ENCODE data around the gene CLNS1A. TPM values are rescaled to one million over a fixed set of nuclear protein-coding genes. Genes with fewer than 3 reads are reported as not detected.
"Not testable (repeated sequence)": the region's sequence is repeated elsewhere in the genome, so short reads cannot be mapped to it uniquely, and the experiment has no call there.

Gene CLNS1A
- total RNA-seq, 1 donor from 2014 or later: 128 TPM

DNA sequence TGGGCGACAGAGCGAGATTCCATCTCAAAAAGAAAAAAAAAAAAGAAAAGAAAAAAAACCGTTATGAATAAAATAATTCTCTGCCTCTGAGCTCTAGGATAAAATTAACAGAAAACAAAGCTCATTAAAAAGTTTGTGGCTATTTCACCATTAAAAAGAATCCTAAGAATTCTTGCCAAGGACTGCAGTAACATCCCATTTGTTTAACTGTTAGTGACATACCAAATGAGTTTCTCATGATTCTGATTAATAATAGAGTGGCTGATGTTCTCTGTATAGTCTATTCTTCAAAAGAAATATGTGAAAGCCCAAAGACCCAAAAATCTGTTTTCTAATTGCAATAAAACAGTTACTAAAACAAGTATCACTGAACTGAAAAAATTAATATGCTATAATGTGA is 19.7 kb downstream of the CLNS1A start:
- DNase-seq: peak; percentile 8

DNA sequence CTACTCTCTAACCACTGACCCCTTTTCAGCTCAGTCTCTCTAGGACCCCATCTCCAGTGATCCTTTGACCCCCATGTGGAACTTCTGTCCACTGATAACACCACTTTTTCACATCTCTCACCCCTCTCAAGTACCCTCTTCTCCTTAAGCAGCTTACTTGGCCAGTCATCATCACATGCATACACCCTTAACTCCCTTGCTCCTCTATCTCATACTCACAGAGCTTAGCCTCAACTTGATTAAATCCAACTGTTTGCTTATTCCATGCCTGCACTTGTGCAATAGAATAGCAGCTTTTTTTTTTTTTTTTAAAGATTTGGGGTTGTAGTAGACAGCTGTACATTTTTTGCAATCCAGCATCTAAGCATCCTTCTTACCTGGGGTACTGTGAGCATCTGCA is 25.7 kb downstream of the CLNS1A start:
- no peak for DNase-seq

DNA sequence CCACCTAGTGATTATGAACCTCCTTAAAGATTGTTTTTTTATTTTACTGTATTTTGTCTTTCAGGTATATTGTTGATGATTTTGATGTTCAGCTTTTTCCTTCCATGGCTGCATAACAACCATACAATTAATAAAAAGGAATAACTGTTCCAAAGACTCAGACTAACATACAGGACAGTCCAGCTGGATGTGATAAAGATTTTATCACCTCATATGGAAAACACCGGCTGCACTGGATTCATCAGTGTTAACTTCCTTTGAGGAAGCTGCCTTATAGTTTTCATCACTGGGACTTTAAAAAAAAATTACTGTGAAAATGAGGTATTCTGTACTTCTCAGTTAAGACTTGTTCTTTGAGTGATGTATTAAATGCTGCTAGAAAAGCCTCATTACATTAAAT is 28.4 kb downstream of the CLNS1A start:
- no peak for DNase-seq

DNA sequence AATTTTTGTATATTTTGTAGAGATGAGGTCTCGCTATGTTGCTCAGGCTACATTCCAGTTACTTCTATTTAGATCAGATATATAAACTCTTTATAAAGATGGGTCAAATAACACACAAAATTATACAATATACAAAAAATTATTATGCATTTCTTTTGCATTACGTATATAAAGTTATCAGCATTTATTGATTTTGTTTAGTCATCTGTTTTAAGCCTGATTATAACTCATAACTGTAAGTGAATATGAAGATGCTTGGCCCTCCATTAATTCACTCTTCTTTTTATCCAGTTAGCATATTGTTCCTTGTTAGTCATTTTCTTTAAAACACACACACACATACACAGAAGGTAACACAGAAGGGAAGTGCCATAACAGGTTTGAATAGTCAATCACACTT is 33.3 kb downstream of the CLNS1A start:
- DNase-seq: no peak

DNA sequence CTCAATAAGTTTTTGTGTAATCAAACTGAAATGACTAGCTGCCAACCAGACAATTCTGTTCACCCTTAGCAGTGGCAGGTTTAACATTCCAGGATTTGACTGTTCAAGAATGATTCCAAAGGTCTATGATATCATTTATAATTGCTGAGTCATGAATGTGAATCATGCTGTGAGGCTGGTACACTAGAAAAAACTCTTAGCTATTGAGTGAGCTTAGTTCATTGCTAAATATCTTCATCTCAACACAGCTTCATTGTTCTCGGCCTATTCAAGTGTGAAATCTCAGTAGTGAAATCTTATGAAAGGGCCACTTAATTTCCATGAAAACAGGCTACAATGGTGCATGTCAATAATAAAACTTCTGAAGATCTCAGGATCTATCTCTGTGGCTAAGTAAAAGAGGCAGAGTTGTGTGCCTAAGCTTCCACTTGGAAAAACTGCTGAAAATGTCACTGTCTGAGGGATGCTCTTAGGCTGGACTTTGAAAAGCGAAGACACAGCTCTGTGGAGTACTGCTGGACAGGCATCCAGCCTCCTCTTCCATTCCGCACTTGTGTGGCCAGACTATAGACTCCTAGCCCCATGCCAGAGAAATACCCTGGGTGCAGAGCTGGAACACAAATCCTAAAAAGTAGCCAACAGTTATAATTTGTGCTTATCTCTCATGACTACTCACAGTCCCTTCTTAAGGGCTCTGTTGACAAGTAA is 35.1 kb downstream of the CLNS1A start:
- peak; percentile 15 for DNase-seq

DNA sequence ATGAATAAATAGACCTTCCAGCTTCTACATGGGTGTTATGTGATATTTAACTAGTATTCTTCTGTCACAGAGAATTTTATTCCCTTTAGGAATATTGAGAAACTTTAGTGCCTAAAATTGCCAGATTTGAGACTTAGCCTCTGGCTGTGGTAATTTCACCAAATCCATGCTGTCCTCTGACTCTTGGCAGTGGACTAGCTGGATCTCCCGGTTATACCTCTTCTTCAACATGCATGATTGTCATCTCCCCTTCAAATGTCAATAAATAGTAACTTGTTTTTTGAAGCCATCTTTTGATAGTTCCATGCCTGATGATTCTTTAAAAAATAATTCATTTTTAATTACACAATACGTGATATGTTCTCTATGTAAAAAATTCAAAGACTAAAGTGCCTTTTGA is 39.4 kb downstream of the CLNS1A start:
- no peak for DNase-seq

DNA sequence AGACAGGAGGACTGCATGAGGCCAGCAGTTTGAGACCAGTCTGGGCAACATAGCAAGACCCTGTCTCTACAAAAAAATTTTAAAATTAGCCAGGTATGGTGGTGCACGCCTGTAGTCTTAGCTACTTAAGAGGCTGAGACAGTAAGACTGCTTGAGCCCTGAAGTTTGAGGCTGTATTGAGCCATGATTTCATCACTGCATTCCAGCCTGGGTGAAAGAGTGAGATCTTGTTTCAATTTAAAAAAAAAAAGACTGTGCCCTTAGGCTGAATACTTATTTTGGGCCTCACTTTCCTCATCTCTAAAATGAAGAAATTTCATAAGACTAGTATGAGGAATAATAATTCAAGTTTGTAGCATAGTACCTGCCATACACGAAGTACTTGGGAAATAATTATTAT is 41.0 kb downstream of the CLNS1A start:
- no peak for DNase-seq

DNA sequence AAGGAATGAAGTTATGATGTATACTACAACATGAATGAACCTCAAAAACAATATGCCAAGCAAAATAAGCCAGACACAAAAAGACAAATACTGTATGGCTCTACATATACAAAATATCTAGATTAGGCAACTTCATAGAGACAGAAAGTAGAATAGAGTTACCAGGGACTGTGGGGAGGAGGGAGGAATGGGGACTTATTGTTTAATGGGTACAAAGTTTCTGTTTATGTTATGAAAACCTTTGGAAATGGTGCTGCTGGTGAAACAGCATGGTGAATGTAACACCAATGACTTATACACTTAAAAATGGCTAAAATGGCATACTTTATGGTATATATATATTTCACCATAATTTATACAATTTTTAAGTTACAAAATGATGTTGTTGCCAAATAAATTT is 43.7 kb downstream of the CLNS1A start:
- no peak for DNase-seq

DNA sequence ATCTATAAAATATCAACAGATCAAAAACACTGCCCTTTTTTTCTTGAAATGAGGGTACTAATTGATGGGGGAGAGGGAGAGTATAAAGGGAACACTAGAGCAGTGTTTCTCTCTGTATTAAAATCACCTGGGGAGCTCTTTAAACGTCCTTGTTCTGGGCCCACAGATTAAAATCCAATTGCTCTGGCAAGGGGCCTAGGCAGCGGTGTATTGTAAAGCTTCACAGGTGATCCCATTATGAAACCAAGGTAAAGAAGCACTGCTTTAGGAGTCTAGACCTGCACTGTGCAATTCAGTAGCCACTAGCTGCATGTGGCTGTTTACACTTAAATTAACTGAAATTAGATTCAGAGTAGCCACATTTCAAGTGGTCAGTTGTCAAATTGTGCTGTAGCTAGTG is 44.9 kb downstream of the CLNS1A start:
- DNase-seq: no peak

DNA sequence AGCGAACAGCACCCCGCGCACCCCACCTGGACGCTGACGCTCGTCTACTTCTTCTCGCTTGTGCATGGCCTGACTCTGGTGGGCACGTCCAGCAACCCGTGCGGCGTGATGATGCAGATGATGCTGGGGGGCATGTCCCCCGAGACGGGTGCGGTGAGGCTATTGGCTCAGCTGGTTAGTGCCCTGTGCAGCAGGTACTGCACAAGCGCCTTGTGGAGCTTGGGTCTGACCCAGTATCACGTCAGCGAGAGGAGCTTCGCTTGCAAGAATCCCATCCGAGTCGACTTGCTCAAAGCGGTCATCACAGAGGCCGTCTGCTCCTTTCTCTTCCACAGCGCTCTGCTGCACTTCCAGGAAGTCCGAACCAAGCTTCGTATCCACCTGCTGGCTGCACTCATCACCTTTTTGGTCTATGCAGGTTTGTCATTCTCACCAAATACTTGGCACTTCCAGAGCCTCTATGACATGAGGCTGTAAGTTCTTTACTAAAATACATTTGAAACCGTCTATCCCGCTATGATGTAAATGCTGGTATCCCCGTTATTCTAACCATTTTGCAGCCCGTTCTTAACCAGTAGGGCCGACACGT is 47.3 kb downstream of the CLNS1A start:
- DNase-seq: no peak

DNA sequence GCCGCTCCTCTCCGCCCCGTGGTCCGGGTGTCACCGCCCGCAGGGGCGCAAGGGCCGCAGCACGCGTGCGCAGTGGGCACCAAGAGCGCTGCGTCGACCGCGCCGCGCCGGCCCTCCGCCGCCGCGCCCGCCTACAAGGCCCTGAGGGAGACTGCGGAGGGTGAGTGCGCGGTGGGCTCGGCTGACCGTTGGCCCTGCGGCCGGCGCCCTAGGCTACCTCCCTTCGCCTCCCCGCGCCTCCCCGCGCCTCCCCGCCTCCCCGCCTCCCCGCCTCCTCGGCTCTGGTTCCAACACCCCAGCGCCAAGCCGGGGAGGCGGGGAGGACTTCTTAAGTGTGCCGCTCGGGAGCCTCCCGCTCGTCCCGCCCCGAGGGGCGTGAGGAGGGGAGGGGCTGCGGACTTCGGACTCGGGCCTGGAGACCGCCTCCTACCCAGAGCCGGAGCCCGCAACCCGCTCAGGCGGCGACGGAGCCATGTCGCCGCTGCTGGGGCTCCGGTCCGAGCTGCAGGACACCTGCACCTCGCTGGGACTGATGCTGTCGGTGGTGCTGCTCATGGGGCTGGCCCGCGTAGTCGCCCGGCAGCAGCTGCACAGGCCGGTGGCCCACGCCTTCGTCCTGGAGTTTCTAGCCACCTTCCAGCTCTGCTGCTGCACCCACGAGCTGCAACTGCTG is 47.9 kb downstream of the CLNS1A start, which contains the start of gene AQP11:
Gene AQP11, plus strand, starts transcription at position 433 of the 673 bp plus-strand sequence. Its CDS starts 40 bp downstream, at position 473.
- DNase-seq: peak; percentile 59

DNA sequence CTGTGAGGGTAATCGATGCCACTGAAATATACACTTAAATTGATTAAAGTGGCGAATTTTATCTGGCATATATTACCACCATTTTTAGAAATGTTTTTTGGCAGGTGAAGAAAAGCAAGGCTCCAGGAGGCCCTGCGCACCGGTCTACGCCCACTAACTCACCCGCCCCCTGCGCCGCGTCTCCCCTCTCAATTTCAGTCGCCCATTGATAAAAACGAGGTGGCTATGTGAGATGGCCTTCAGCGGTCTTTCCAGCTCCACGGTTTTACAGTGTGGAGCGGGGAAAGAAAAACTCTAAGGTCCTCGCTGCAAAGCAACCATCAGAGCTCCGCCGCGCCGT is 48.4 kb downstream of the CLNS1A start:
- DNase-seq: no peak

DNA sequence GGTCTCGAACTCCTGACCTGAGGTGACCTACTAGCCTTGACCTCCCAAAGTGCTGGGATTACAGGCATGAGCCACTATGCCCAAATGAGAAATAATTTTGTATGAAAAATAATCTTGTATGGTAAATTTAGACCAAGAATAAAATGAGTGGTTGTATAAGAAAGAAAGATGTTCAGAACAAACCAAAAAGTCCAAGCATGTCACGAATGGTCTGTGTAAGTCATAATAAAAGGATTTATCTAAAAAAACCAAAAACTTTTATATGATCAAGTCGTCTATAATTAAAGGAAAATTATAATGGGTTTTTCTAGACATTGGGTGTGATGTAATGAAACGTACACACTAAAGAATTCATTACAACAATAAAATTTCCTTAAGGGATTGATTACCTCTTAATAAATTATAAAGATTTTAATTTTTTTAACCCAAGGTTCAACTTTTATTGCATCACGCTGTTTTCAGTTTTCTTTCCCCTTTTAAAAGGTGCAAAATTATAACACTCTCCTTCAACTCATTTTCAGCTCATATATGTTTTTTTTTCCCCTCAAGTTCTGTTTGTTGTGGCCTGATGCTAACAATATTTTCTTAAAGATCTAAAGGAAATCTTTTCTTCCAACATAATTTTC is 56.8 kb downstream of the CLNS1A start:
- no peak for DNase-seq

DNA sequence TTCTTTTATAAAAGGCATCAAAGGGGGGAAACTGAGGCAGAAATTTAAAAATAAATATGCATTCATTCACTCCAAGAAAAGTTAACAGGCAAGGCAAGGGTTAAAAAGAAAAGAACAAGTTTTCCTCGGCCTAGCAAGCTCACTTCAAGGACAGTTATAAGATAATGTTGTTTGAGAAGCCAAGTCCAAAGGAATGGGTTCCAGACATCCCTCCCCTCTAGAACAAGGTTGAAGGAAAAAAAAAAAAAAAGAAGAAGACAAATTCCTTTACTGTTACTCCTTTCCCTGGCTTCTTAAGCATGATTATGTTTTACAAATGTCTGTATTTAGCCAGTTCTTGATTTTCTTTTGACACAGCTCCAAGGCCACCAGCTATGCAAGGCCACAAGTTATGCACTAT is 62.2 kb downstream of the CLNS1A start:
- DNase-seq: not testable (repeated sequence)

DNA sequence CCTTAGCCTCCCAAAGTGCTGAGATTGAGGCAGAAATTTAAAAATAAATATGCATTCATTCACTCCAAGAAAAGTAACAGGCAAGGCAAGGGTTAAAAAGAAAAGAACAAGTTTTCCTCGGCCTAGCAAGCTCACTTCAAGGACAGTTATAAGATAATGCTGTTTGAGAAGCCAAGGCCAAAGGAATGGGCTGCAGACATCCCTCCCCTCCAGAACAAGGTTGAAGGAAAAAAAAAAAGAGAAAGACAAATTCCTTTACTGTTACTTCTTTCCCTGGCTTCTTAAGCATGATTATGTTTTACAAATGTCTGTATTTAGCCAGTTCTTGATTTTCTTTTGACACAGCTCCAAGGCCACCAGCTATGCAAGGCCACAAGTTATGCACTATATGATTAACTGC is 66.7 kb downstream of the CLNS1A start:
- DNase-seq: not testable (repeated sequence)

DNA sequence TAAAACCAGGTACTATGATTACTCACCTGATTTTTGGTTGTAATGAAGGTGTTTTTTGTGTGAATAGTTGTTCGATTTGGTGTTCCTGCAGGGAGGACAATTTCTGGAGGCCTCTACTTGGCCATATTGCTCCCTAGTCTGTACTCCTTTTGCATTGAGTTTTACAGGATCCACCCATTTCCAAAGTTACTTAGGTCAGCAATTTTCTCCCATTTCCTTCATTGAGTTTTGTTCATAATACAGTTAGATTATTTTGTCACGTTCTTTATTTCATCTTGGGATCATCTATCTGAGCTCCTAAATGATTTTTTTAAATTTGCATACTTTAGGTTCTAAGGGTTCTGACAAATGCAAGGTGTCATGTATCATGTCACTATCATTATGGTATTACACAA is 67.9 kb downstream of the CLNS1A start:
- no peak for DNase-seq

DNA sequence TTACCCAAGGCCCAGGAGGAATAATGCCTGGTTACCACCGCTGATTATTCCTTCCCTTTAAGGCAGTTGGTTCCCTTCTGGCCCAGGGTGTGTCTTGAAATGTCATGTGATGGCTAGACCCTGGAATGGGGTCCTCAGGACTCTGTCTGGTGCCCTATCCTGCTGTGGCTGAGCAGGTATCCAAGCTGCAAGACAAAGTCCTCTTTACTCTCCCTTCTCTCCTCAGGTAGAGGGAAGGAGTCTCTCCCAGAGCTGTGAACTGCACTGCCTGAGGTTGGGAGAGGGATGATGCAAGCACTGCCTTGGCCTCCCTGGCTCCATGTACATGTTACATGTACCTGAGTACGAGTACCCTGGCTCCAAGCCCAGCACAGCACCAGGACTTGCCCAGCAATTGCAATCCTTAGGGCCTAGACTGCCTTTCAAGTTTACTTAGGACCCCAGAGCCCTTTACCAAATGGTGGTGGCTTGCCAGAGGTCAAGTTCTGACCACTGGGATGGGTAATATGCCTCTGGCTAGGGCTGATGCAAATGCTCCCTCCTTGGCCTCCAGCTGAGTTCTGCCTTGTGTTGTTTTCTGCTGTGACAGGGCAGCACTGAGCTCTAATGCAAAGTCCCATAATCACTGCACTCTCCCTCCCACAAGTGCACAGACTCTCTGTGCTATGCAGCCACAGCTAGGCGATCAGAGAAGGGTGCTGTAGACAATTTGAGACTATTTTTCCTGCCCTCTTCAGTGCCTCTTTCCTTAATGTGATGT is 68.5 kb downstream of the CLNS1A start:
- no peak for DNase-seq

DNA sequence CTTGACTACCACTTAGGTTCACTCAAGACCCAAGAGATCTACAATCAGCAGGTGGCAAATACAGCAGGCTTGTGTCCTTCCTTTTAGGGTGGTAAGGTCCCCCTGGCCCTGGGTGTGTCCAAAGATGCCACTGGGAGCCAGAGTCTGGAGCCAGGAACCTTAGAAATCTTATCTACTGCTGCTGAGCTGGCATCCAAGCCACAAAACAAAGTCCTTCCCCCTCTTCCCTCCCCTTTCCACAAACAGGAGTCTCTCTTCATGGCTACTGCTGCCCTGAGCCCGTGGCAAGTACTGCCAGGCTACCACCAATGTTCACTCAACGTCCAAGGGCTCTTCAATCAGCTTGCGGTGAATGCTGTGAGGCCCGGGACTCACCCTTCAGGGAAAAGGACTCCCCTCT is 69.3 kb downstream of the CLNS1A start:
- DNase-seq: no peak

Measured in skin of body (tissue), 2 donors.